T-helper 2 cell (primary cell): Measurements from ENCODE around the gene PTGR3.

Source experiments
- DNase-seq, 5 experiments: peaks; one replicate each; pipeline versions ENCODE4 v3.0.0 to v3.0.0-alpha.2; 2012 to 2022
- total RNA-seq, 2 donors: gene quantifications; one replicate each; lab custom pipeline; 2026; lab: John Stamatoyannopoulos, UW

The PTGR3 gene
- 23.4 to 43.7 reads per million in 2 donors for total RNA-seq

- DNase-seq: peak; percentile 48 to 94 (median 62)
Measured at GRCh38 chr18:75209129-75209950, at the start of gene PTGR3. Gene PTGR3 (minus strand): TSS chr18:75209139. CDS start chr18:75209058, 81 bp downstream.

GRCh38 chr18:75257605-75258004 lies 48.7 kb upstream of the PTGR3 start:
- DNase-seq: no peak

DNA sequence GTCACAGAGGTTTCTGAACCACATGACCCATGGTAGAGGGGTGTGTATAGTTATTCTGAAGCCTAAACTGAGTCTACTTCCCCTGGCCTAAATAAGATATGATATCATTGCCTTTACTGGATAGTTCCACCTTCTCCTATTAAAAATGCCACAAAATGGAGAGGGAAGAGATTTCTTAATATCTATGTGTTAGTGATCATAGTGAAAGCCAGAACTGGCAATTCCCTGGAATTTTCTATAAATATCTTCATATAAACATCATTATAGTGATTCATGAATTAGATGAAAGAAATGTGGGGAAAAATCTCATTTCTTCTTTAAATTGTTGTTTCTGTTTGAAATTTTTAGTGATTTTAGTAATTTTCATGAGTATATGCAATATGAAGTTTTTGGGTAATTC lies 47.4 kb upstream of the PTGR3 start:
- DNase-seq: no peak

- no peak for DNase-seq
Measured at GRCh38 chr18:75255094-75255493, 46.2 kb upstream of the PTGR3 start.

GRCh38 chr18:75253784-75254183 lies 44.8 kb upstream of the PTGR3 start:
- no peak for DNase-seq

DNA sequence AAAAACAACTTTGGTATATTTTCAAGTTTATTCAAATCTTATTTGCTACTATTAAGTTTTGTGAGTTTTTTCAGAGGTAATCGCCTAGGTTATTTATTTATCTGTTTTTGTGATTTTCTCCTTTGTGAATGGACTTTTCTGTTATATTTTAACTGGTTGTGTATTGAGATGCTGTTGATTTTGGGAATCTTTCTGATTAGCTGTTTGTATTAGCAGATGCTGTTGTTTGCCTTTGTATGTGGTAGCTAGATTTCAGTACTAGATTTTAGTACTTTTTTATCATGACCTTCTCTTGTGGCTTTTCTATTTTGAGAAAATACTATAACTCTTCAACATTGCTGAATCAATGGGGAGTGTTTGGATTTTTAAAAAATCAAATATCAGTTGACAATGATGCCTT lies 44.1 kb upstream of the PTGR3 start:
- DNase-seq: no peak

GRCh38 chr18:75252136-75252535 lies 43.2 kb upstream of the PTGR3 start:
- no peak for DNase-seq

GRCh38 chr18:75251466-75251865 lies 42.5 kb upstream of the PTGR3 start:
- DNase-seq: no peak

- no peak for DNase-seq
Measured at GRCh38 chr18:75250471-75250821, 41.5 kb upstream of the PTGR3 start.

GRCh38 chr18:75249672-75250470 lies 40.9 kb upstream of the PTGR3 start:
- DNase-seq: peak in 1 of 5 experiments; percentile 70

- DNase-seq: no peak
Measured at GRCh38 chr18:75249175-75249518, 40.2 kb upstream of the PTGR3 start.

DNA sequence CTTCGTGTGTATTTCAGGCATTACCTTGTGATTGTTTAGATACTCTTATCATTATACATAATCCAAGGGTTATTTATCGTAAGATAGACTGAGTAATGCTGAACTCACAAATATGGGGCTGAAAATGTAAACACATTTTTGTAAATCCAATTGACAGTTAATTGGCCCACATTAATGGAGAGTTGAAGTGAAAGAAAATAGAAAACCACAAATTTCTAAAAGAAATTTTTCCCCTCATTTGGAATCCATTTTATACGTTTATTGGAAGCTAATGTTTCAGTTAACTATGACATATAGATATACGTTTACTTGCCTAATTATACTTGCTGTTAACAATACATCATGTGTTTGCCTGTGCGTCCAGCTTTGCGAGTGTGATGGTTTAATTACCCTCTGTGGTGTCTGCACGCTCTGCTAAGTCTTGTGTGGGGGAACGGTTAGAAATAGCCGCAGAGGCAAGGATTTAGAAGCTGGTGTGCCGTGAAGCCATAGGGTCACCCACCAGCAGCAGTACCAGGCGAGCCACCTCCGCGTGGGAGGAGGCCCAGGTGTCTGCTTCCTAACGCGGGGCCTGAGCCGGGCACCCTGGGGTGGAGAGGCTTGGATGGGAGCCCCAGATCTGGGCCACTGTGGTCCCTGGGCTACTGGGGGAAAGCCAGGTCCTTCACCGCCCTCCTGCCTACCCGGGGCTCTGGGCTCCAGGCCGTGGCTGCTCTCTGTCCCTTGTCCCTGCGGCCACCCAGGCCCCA lies 39.7 kb upstream of the PTGR3 start:
- no peak for DNase-seq

DNA sequence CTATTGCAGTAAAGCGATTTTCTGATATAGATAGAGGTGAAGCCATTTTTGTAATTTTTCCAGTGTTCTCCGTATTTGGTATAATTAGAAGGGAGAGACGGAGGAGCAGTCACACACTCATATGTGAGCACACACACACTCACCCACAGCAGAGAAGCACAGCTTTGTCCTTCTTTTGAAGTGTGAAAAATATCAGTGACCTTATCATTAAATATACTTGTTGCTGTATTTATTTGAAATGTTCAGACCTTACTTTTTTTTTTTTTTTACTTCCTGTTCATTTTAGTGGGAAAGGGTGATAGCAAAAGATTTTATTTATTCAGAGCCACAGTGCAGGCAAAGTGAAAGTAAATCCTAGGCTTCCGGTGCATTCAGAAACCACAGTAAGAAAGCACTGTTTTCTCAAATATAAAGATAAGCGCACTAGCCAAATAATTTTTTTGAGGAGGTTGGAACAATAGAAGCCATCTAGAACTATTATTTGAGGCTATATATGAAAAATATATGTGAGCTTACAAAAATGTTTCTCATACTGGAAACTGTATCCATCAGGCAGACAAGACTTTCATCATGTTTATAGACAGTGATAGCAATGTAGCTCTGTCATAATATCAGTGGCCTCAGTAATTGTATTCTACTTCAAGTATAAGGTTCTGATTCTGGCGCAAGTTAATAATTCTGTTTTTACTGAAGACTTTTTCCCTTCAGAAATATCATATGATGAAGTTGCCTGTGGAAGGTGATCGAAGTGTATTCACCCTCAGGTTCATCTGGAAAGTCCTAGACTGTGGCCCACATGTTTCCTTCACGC lies 38.9 kb upstream of the PTGR3 start:
- DNase-seq: peak in 2 of 5 experiments; percentile 22 to 81

- DNase-seq: peak in 1 of 5 experiments; percentile 55
Measured at GRCh38 chr18:75246721-75247610, 38.0 kb upstream of the PTGR3 start.

GRCh38 chr18:75244351-75245313 lies 35.7 kb upstream of the PTGR3 start:
- DNase-seq: peak in 1 of 5 experiments; percentile 43

GRCh38 chr18:75241705-75242104 lies 32.8 kb upstream of the PTGR3 start:
- DNase-seq: no peak

DNA sequence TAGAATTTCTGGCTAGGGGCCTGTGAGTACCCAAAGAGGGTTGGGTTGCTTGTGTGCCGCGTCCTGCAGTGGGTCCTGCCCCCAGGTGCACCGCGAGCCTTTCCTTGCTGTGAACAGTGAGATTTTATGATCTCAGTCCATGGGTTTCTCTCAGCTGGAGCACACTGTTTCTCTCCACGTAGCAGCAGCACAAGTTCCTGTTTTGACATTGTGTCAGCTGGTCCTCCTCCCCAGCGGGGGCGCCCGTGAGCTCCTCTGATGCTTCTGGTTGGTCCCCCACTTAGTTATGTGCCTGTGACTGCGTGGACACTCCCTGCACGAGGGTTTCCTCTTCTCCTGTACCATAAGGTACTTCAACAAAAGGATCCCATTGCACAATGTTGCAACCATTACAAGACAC lies 31.5 kb upstream of the PTGR3 start:
- DNase-seq: peak in 1 of 5 experiments; percentile 21

GRCh38 chr18:75238786-75239185 lies 29.8 kb upstream of the PTGR3 start:
- no peak for DNase-seq

DNA sequence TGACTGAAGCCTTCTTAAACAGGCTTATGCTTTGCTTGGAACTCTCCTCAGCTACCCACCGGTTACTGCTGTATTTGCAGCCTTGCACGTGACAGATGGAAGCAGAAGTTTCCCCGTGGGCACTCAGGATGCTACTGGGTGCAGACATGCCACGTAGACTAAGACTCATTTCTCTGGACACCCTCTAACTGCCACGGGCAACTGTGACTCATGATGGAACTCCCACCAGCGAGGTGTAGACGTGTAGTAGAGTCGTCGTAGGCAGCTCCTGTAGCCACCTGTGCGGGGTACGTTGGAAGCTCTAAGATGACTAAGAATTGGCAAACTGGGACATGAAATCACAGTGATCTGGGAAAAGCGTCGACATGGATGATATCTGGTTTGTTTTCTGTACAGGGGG lies 29.2 kb upstream of the PTGR3 start:
- no peak for DNase-seq

GRCh38 chr18:75235896-75236295 lies 27.0 kb upstream of the PTGR3 start:
- no peak for DNase-seq
